ENCODE measurements around the gene STMND1. TPM values are rescaled to one million over a fixed set of nuclear protein-coding genes. Genes with fewer than 3 reads are reported as not detected.

STMND1 gene
- total and polyA plus RNA-seq, 2 experiments from 2014 or later: 0.80 TPM; not detected in 1

- H3K4me1 Mint-ChIP-seq: no peaks in the 10 kb centered on the region
- H3K27me3 ChIP-seq (ENCODE audit: insufficient read depth): no peaks in the 10 kb centered on the region
- H3K4me1 ChIP-seq (ENCODE audit: insufficient read depth): no peaks in the 10 kb centered on the region
- H3K79me2 ChIP-seq (replicated peaks; ENCODE audit: insufficient read depth): no peaks in the 10 kb centered on the region
- no peaks in the 10 kb centered on the region for H4K20me1 ChIP-seq (replicated peaks; ENCODE audit: insufficient read depth)
- no peak for DNase-seq (ENCODE audit: low spot score)
- no peak overlapping the region for H2AFZ ChIP-seq
- peaks cover 3% of the 10 kb centered on the region; the same call in 1 of the 3 replicates for H3K36me3 Mint-ChIP-seq (ENCODE audit: low read depth)
- H3K4me3 ChIP-seq: no peak overlapping the region
- H3K36me3 ChIP-seq (ENCODE audit: insufficient read depth): no peaks in the 10 kb centered on the region
- H3K4me2 ChIP-seq: no peak overlapping the region
- no peaks in the 10 kb centered on the region for H3F3A ChIP-seq (replicated peaks; ENCODE audit: low read depth)
- H3K4me3 Mint-ChIP-seq: no peak overlapping the region
- ATAC-seq: no peak
- H3K9me3 Mint-ChIP-seq: peaks cover 6% of the 10 kb centered on the region; the same call in 2 of the 3 replicates
- TF ChIP-seq JUNB (IDR thresholded peaks at IDR 0.05; ENCODE audit: unreplicated experiment) (no peak), STAT1 (IDR thresholded peaks at IDR 0.05; ENCODE audit: unreplicated experiment) (no peak), EZH2phosphoT487 (IDR thresholded peaks at IDR 0.05; ENCODE audit: unreplicated experiment) (no peak), EZH2 (IDR thresholded peaks at IDR 0.05; ENCODE audit: low read depth, unreplicated experiment) (no peak), CREB1 (CRISPR knock-in tag; IDR thresholded peaks at IDR 0.05; ENCODE audit: low read depth) (no peak), ZNF114 (CRISPR knock-in tag; IDR thresholded peaks at IDR 0.05) (no peak)
- TF ChIP-seq, protein P1, sequence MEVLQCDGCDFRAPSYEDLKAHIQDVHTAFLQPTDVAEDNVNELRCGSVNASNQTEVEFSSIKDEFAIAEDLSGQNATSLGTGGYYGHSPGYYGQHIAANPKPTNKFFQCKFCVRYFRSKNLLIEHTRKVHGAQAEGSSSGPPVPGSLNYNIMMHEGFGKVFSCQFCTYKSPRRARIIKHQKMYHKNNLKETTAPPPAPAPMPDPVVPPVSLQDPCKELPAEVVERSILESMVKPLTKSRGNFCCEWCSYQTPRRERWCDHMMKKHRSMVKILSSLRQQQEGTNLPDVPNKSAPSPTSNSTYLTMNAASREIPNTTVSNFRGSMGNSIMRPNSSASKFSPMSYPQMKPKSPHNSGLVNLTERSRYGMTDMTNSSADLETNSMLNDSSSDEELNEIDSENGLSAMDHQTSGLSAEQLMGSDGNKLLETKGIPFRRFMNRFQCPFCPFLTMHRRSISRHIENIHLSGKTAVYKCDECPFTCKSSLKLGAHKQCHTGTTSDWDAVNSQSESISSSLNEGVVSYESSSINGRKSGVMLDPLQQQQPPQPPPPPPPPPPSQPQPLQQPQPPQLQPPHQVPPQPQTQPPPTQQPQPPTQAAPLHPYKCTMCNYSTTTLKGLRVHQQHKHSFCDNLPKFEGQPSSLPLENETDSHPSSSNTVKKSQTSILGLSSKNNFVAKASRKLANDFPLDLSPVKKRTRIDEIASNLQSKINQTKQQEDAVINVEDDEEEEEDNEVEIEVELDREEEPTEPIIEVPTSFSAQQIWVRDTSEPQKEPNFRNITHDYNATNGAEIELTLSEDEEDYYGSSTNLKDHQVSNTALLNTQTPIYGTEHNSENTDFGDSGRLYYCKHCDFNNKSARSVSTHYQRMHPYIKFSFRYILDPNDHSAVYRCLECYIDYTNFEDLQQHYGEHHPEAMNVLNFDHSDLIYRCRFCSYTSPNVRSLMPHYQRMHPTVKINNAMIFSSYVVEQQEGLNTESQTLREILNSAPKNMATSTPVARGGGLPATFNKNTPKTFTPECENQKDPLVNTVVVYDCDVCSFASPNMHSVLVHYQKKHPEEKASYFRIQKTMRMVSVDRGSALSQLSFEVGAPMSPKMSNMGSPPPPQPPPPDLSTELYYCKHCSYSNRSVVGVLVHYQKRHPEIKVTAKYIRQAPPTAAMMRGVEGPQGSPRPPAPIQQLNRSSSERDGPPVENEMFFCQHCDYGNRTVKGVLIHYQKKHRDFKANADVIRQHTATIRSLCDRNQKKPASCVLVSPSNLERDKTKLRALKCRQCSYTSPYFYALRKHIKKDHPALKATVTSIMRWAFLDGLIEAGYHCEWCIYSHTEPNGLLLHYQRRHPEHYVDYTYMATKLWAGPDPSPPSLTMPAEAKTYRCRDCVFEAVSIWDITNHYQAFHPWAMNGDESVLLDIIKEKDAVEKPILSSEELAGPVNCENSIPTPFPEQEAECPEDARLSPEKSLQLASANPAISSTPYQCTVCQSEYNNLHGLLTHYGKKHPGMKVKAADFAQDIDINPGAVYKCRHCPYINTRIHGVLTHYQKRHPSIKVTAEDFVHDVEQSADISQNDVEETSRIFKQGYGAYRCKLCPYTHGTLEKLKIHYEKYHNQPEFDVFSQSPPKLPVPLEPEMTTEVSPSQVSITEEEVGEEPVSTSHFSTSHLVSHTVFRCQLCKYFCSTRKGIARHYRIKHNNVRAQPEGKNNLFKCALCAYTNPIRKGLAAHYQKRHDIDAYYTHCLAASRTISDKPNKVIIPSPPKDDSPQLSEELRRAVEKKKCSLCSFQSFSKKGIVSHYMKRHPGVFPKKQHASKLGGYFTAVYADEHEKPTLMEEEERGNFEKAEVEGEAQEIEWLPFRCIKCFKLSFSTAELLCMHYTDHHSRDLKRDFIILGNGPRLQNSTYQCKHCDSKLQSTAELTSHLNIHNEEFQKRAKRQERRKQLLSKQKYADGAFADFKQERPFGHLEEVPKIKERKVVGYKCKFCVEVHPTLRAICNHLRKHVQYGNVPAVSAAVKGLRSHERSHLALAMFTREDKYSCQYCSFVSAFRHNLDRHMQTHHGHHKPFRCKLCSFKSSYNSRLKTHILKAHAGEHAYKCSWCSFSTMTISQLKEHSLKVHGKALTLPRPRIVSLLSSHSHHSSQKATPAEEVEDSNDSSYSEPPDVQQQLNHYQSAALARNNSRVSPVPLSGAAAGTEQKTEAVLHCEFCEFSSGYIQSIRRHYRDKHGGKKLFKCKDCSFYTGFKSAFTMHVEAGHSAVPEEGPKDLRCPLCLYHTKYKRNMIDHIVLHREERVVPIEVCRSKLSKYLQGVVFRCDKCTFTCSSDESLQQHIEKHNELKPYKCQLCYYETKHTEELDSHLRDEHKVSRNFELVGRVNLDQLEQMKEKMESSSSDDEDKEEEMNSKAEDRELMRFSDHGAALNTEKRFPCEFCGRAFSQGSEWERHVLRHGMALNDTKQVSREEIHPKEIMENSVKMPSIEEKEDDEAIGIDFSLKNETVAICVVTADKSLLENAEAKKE (CRISPR knock-in tag; IDR thresholded peaks at IDR 0.05): no peak
- peaks cover 4% of the 10 kb centered on the region for H3K27me3 Mint-ChIP-seq (ENCODE audit: insufficient read depth, low read depth, poor library complexity)
- H3K27ac ChIP-seq (ENCODE audit: low read depth): no peak overlapping the region
- H3K27ac Mint-ChIP-seq: no peak overlapping the region
- no peaks in the 10 kb centered on the region for H3K9me2 ChIP-seq (ENCODE audit: insufficient read depth)
Measured at GRCh38 chr6:17161076-17161475, 59.2 kb downstream of the STMND1 start.

Data from GM23338 (cell line).